ENCODE data around the gene HNF1B.
"Not testable (repeated sequence)": the region's sequence is repeated elsewhere in the genome, so short reads cannot be mapped to it uniquely, and the experiment has no call there.

HNF1B gene

DNA sequence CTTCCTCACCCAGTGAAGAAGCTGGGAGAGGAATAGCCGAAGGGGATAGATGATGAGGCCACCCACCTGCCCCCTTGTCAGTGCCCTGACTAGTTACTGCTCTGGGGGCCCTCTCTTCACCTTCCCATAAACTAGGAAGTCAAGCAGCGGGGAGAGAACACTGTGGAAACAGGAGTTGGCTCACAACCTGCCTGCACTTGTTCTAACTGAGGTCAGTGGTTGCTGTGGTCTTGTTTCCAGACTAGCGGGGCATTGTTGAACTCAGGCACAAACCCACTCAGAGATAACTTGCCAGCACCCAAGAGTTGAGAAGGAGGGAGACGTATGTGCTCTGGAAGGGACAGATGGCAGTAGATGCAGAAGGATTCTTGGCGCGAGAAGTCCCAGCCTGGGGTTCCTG lies 53.1 kb downstream of the HNF1B start:
- no peak for DNase-seq (ENCODE audit: extremely low spot score)
- CTCF ChIA-PET = no interaction called here
- TF ChIP-seq, protein P1, sequence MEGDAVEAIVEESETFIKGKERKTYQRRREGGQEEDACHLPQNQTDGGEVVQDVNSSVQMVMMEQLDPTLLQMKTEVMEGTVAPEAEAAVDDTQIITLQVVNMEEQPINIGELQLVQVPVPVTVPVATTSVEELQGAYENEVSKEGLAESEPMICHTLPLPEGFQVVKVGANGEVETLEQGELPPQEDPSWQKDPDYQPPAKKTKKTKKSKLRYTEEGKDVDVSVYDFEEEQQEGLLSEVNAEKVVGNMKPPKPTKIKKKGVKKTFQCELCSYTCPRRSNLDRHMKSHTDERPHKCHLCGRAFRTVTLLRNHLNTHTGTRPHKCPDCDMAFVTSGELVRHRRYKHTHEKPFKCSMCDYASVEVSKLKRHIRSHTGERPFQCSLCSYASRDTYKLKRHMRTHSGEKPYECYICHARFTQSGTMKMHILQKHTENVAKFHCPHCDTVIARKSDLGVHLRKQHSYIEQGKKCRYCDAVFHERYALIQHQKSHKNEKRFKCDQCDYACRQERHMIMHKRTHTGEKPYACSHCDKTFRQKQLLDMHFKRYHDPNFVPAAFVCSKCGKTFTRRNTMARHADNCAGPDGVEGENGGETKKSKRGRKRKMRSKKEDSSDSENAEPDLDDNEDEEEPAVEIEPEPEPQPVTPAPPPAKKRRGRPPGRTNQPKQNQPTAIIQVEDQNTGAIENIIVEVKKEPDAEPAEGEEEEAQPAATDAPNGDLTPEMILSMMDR (IDR thresholded peaks at IDR 0.05; ENCODE audit: control extremely low read depth, extremely low read depth, low read depth, missing control alignments) = no peak
- POLR2A ChIA-PET = no interaction called here

DNA sequence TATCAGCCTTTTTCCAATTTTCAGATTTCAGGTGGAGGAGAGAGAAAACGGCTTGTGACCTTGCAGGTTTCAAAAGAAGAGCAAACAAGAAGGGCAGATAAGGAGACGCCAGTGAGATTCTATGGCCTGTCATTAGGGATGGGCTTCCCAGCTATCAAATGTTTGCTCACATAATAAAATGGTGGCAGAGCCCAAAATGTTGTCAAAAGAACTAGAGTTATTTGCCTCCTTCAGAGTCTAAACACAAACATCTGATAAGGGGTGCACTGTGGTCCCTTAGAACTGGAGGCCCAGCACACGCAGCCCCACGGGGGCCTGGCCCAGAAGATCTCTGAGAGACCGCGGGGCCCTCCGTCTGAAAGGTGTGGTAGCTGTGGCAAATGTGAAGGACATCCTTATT lies 55.5 kb downstream of the HNF1B start:
- no peak for DNase-seq (ENCODE audit: extremely low spot score)
- POLR2A ChIA-PET = no interaction called here
- TF ChIP-seq, protein P1 (IDR thresholded peaks at IDR 0.05; ENCODE audit: control extremely low read depth, extremely low read depth, low read depth, missing control alignments) = no peak
- CTCF ChIA-PET = interaction anchor here (1.5 to 1.6 kb wide), 2 partner anchors 9 to 12 kb away, joined by 3 read pairs; no protein-coding TSS in a partner anchor

DNA sequence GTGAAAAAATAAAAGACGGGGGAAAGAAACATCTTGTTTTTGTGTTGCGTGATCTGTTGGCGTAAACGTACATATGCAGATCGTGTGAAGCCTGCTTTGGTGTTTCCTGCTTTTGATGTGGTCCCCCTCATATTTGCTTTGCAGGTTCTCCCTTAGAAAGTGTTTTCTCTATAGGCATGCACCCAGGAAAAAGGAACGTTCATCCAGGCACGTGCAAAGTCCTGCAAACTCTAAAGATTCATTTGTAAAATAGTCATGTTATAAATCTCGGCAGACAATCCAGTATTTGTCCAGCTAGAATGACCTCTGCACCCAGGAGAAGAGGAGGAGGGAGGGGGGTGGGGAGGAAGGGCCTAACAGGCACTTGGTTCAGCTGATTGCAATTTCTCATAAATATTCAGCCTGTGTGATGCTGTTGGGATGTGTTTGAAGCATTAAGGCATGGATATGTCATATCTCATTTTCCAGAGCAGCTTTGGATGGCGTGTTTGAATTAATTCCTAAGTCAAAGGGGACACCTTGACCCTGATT lies 61.3 kb downstream of the HNF1B start:
- CTCF ChIA-PET = interaction anchor here (1.4 kb wide), 1 partner anchor 87 kb away, joined by 3 read pairs; no protein-coding TSS in a partner anchor

DNA sequence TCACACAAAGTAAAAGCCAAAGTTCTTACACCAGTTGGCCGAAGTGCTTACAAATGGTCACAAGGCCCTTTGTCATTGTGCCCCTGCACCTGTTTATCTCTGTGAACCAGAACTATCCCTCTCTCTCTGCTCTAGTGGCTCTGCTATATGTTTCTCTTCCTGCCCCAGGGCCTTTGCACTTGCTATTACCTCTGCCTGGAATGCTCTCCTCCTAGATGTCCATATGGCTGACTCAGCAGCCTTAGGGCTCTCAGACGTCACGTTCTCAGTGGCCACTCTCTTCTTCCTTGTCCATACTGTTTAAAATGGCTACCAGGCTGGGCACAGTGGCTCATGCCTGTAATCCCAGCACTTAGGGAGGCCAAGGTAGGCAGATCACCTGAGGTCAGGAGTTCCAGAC lies 62.9 kb downstream of the HNF1B start:
- TF ChIP-seq, protein P1 (IDR thresholded peaks at IDR 0.05; ENCODE audit: control extremely low read depth, extremely low read depth, low read depth, missing control alignments) = no peak
- ChIA-PET POLR2A (no interaction called here), CTCF (interaction anchor here (1.7 kb wide), 1 partner anchor 10 kb away, joined by 5 read pairs; no protein-coding TSS in a partner anchor)
- no peak for DNase-seq (ENCODE audit: extremely low spot score)

More for the DNA sequence above, 61.3 kb downstream of the HNF1B start:
- TF ChIP-seq, protein P1 (IDR thresholded peaks at IDR 0.05; ENCODE audit: control extremely low read depth, extremely low read depth, low read depth, missing control alignments) = no peak
- no peak for DNase-seq (ENCODE audit: extremely low spot score)
- POLR2A ChIA-PET = no interaction called here

DNA sequence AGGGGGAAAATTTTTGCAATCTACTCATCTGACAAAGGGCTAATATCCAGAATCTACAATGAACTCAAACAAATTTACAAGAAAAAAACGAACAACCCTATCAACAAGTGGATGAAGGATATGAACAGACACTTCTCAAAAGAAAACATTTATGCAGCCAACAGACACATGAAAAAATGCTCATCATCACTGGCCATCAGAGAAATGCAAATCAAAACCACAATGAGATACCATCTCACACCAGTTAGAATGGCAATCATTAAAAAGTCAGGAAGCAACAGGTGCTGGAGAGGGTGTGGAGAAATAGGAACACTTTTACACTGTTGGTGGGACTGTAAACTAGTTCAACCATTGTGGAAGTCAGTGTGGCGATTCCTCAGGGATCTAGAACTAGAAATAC lies 64.9 kb downstream of the HNF1B start:
- CTCF ChIA-PET; DNase-seq (ENCODE audit: extremely low spot score); POLR2A ChIA-PET: not testable (repeated sequence)

DNA sequence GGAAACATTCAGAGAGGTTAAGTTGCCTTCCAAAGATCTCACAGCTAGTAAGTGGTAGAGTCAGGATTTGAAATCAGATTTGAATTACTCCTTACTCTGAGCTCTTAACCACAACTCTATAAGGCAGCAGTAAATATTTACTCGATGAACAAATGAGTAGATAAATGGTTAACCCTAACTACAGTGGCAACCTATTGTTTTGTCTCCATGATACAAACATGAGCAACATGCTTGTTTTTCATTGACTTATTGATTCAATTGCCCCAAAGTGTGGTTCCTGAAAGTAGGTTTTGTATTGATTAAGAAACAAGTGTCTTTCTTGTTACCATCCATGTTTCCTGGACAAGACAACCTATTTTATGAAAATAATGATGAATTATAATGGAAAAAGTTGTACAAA lies 66.8 kb downstream of the HNF1B start:
- TF ChIP-seq, protein P1 (IDR thresholded peaks at IDR 0.05; ENCODE audit: control extremely low read depth, extremely low read depth, low read depth, missing control alignments) = no peak
- ChIA-PET CTCF (interaction anchor here (0.6 kb wide), 1 partner anchor 9 kb away, joined by 3 read pairs; no protein-coding TSS in a partner anchor), POLR2A (no interaction called here)
- DNase-seq (ENCODE audit: extremely low spot score) = no peak

DNA sequence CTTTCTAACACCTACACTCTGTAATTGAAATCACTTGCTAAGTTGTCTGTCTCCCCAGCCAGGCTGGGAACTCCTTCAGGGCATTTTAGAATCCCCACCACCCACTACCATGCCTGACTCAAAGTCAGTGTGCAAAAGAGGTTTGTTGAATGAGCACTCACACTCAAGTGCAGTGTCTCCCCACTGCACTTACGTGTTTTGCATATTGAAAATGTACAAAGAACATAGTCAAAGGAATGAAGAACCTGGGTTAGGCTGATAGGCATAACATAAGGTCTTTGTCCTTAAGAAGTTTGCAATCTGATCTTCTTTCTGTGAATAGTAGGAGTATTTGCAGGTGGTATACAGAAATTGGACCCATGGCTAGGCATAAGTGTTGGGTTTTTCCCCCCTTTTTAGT lies 67.8 kb downstream of the HNF1B start:
- ChIA-PET POLR2A (no interaction called here), CTCF (no interaction called here)
- DNase-seq (ENCODE audit: extremely low spot score) = no peak
- TF ChIP-seq, protein P1 (IDR thresholded peaks at IDR 0.05; ENCODE audit: control extremely low read depth, extremely low read depth, low read depth, missing control alignments) = no peak

All from GM10248 (cell line).